ENCODE data around the gene TNF.

TNF gene

DNA sequence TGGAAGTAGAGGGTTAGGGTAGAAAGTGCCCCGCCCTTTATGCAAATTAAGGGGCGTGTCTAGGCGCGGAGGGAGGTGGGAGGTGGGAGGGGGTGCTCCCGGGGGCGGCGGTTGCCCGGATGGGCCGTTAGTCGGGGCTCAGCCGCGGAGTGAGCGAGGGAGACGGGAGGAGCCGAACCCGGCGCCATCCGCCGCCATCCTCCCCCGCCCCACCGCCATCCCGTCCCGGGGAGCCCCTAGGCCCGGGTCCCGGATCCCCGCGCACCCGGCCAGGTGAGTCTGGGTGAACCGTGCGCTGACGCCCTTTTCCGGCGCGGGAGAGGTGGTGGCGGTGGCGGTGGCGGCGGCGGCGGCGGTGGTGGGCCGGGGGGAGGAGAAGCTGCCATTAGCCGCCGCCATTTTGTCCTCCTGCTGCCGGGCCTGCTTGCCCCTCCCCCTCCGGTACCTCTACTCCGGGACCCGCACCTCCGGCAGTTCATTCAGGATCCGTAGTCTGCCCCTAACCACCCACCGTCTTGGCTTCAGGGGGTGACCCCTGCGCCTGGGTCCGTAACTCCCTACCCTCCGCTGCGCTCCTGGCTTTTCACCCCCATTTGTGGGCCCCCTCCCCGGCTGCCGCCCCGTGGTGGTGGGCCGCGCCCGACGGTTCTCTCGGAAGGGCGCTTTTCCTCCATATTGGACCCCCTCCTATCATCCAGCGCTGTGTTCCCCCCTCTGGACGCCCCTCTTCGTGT lies 45.4 kb downstream of the TNF start, which contains the start of gene PRRC2A:
PRRC2A (plus strand) TSS at position 130 of the 734 bp plus-strand sequence. CDS start 2,075 bp downstream, outside the sequence.
- Histone ChIP-seq H3K9me3 (ENCODE audit: control insufficient read depth, insufficient read depth, low read depth, low read length) (no peaks in the 10 kb centered on the region), H3K27ac (ENCODE audit: extremely low read depth, low read depth, low read length) (peak within 1 kb of the TSS; percentile 99), H3K4me1 (ENCODE audit: control insufficient read depth, insufficient read depth, low read length) (peaks cover 7% of the 10 kb centered on the region; the same call in 1 of the 2 replicates), H3K36me3 (ENCODE audit: control insufficient read depth in 2 of 2, insufficient read depth in 1 of 2, low read length in 2 of 2) (peaks cover 26 to 46% of the 10 kb centered on the region in 2 experiments), H3K4me3 (ENCODE audit: low read depth, low read length) (peak within 1 kb of the TSS; percentile 97)
- CTCF ChIA-PET, result interaction anchor here (0.9 kb wide), 1 partner anchor 24 kb away, joined by 5 read pairs; no protein-coding TSS in a partner anchor
- POLR2A ChIA-PET, result interaction anchor here (0.7 to 3.1 kb wide), 15 partner anchors 18 to 207 kb away, joined by 3 to 10 read pairs (median 5); partner anchors contain the start of genes ABHD16A, DDX39B, GPANK1 and HSPA1B
- TF ChIP-seq WT1 (tag by site-specific recombination; IDR thresholded peaks at IDR 0.05) (peak; percentile 70; the same call in 1 of the 2 replicates), ZNF629 (tag by site-specific recombination; IDR thresholded peaks at IDR 0.05) (no peak; the same call in 1 of the 2 replicates), ZNF37A (tag by site-specific recombination; IDR thresholded peaks at IDR 0.05) (no peak), ZNF2 (tag by site-specific recombination; IDR thresholded peaks at IDR 0.05) (peak; percentile 69; the same call in 1 of the 2 replicates), SCRT2 (tag by site-specific recombination; IDR thresholded peaks at IDR 0.05) (0 out of 2 replicates have a peak, but pooled peaks have one; percentile 41), ZNF433 (tag by site-specific recombination; IDR thresholded peaks at IDR 0.05; ENCODE audit: low read depth) (no peak), TCF7L2 (IDR thresholded peaks at IDR 0.05; ENCODE audit: borderline replicate concordance, low read depth, low read length) (no peak), ZNF10 (tag by site-specific recombination; IDR thresholded peaks at IDR 0.05) (peak; percentile 91), ZNF529 (tag by site-specific recombination; IDR thresholded peaks at IDR 0.05; ENCODE audit: insufficient replicate concordance) (no peak), ZSCAN30 (tag by site-specific recombination; IDR thresholded peaks at IDR 0.05) (peak; percentile 94), ZFP41 (tag by site-specific recombination; IDR thresholded peaks at IDR 0.05; ENCODE audit: borderline replicate concordance) (no peak), MEIS1 (CRISPR knock-in tag; IDR thresholded peaks at IDR 0.05; ENCODE audit: borderline replicate concordance) (no peak), ZNF561 (tag by site-specific recombination; IDR thresholded peaks at IDR 0.05; ENCODE audit: borderline replicate concordance) (peak; percentile 75), IKZF3 (tag by site-specific recombination; IDR thresholded peaks at IDR 0.05) (0 out of 2 replicates have a peak, but pooled peaks have one; percentile 12), KLF7 (tag by site-specific recombination; IDR thresholded peaks at IDR 0.05; ENCODE audit: borderline replicate concordance) (peak; percentile 67; the same call in 1 of the 2 replicates), KLF10 (tag by site-specific recombination; IDR thresholded peaks at IDR 0.05) (peak; percentile 68; the same call in 1 of the 2 replicates)
- TF ChIP-seq, protein P1, sequence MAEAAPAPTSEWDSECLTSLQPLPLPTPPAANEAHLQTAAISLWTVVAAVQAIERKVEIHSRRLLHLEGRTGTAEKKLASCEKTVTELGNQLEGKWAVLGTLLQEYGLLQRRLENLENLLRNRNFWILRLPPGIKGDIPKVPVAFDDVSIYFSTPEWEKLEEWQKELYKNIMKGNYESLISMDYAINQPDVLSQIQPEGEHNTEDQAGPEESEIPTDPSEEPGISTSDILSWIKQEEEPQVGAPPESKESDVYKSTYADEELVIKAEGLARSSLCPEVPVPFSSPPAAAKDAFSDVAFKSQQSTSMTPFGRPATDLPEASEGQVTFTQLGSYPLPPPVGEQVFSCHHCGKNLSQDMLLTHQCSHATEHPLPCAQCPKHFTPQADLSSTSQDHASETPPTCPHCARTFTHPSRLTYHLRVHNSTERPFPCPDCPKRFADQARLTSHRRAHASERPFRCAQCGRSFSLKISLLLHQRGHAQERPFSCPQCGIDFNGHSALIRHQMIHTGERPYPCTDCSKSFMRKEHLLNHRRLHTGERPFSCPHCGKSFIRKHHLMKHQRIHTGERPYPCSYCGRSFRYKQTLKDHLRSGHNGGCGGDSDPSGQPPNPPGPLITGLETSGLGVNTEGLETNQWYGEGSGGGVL (tag by site-specific recombination; IDR thresholded peaks at IDR 0.05), result peak; percentile 89
- TF ChIP-seq, protein P2, sequence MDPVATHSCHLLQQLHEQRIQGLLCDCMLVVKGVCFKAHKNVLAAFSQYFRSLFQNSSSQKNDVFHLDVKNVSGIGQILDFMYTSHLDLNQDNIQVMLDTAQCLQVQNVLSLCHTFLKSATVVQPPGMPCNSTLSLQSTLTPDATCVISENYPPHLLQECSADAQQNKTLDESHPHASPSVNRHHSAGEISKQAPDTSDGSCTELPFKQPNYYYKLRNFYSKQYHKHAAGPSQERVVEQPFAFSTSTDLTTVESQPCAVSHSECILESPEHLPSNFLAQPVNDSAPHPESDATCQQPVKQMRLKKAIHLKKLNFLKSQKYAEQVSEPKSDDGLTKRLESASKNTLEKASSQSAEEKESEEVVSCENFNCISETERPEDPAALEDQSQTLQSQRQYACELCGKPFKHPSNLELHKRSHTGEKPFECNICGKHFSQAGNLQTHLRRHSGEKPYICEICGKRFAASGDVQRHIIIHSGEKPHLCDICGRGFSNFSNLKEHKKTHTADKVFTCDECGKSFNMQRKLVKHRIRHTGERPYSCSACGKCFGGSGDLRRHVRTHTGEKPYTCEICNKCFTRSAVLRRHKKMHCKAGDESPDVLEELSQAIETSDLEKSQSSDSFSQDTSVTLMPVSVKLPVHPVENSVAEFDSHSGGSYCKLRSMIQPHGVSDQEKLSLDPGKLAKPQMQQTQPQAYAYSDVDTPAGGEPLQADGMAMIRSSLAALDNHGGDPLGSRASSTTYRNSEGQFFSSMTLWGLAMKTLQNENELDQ (tag by site-specific recombination; IDR thresholded peaks at IDR 0.05; ENCODE audit: low read depth), result no peak
- TF ChIP-seq, protein P3, sequence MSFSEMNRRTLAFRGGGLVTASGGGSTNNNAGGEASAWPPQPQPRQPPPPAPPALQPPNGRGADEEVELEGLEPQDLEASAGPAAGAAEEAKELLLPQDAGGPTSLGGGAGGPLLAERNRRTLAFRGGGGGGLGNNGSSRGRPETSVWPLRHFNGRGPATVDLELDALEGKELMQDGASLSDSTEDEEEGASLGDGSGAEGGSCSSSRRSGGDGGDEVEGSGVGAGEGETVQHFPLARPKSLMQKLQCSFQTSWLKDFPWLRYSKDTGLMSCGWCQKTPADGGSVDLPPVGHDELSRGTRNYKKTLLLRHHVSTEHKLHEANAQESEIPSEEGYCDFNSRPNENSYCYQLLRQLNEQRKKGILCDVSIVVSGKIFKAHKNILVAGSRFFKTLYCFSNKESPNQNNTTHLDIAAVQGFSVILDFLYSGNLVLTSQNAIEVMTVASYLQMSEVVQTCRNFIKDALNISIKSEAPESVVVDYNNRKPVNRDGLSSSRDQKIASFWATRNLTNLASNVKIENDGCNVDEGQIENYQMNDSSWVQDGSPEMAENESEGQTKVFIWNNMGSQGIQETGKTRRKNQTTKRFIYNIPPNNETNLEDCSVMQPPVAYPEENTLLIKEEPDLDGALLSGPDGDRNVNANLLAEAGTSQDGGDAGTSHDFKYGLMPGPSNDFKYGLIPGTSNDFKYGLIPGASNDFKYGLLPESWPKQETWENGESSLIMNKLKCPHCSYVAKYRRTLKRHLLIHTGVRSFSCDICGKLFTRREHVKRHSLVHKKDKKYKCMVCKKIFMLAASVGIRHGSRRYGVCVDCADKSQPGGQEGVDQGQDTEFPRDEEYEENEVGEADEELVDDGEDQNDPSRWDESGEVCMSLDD (tag by site-specific recombination; IDR thresholded peaks at IDR 0.05), result peak; percentile 97
- TF ChIP-seq, protein P4, sequence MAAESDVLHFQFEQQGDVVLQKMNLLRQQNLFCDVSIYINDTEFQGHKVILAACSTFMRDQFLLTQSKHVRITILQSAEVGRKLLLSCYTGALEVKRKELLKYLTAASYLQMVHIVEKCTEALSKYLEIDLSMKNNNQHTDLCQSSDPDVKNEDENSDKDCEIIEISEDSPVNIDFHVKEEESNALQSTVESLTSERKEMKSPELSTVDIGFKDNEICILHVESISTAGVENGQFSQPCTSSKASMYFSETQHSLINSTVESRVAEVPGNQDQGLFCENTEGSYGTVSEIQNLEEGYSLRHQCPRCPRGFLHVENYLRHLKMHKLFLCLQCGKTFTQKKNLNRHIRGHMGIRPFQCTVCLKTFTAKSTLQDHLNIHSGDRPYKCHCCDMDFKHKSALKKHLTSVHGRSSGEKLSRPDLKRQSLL (tag by site-specific recombination; IDR thresholded peaks at IDR 0.05), result 0 out of 2 replicates have a peak, but pooled peaks have one; percentile 11
- TF ChIP-seq, protein P5, sequence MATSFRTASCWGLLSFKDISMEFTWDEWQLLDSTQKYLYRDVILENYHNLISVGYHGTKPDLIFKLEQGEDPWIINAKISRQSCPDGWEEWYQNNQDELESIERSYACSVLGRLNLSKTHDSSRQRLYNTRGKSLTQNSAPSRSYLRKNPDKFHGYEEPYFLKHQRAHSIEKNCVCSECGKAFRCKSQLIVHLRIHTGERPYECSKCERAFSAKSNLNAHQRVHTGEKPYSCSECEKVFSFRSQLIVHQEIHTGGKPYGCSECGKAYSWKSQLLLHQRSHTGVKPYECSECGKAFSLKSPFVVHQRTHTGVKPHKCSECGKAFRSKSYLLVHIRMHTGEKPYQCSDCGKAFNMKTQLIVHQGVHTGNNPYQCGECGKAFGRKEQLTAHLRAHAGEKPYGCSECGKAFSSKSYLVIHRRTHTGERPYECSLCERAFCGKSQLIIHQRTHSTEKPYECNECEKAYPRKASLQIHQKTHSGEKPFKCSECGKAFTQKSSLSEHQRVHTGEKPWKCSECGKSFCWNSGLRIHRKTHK (tag by site-specific recombination; IDR thresholded peaks at IDR 0.05), result no peak
- TF ChIP-seq, protein P6, sequence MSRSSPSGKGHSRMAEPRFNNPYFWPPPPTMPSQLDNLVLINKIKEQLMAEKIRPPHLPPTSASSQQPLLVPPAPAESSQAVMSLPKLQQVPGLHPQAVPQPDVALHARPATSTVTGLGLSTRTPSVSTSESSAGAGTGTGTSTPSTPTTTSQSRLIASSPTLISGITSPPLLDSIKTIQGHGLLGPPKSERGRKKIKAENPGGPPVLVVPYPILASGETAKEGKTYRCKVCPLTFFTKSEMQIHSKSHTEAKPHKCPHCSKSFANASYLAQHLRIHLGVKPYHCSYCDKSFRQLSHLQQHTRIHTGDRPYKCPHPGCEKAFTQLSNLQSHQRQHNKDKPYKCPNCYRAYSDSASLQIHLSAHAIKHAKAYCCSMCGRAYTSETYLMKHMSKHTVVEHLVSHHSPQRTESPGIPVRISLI (tag by site-specific recombination; IDR thresholded peaks at IDR 0.05), result no peak; the same call in 1 of the 2 replicates
- TF ChIP-seq, protein P7, sequence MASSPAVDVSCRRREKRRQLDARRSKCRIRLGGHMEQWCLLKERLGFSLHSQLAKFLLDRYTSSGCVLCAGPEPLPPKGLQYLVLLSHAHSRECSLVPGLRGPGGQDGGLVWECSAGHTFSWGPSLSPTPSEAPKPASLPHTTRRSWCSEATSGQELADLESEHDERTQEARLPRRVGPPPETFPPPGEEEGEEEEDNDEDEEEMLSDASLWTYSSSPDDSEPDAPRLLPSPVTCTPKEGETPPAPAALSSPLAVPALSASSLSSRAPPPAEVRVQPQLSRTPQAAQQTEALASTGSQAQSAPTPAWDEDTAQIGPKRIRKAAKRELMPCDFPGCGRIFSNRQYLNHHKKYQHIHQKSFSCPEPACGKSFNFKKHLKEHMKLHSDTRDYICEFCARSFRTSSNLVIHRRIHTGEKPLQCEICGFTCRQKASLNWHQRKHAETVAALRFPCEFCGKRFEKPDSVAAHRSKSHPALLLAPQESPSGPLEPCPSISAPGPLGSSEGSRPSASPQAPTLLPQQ (tag by site-specific recombination; IDR thresholded peaks at IDR 0.05), result peak; percentile 94
